Stimulated activated CD8-positive, alpha-beta memory T cell treated with anti-CD3 and anti-CD28 coated beads, Interleukin-4, amount 100 ng/mL, for 48 hours (primary cell): Measurements from ENCODE around the gene CTXND1.
A peak's percentile ranks its signal among the peaks of the same experiment; 100 is the strongest.

Experiments used
- DNase-seq: peaks from one replicate; pipeline ENCODE4 v3.0.0-alpha.2; 2020

Gene CTXND1

GRCh38 chr15:80179025-80179759 is 72.8 kb downstream of the CTXND1 start:
- DNase-seq: no peak

GRCh38 chr15:80177156-80177555 is 74.9 kb downstream of the CTXND1 start:
- DNase-seq: no peak

GRCh38 chr15:80176443-80176842 is 75.6 kb downstream of the CTXND1 start:
- DNase-seq: no peak

- no peak for DNase-seq
Measured at GRCh38 chr15:80175436-80175835, 76.6 kb downstream of the CTXND1 start.

- DNase-seq: no peak
Measured at GRCh38 chr15:80174017-80174746, 77.8 kb downstream of the CTXND1 start.

GRCh38 chr15:80173022-80173759 is 78.8 kb downstream of the CTXND1 start:
- DNase-seq: peak; percentile 84

GRCh38 chr15:80172401-80172800 is 79.6 kb downstream of the CTXND1 start:
- no peak for DNase-seq

- DNase-seq: no peak
Measured at GRCh38 chr15:80171787-80172186, 80.2 kb downstream of the CTXND1 start.

- DNase-seq: no peak
Measured at GRCh38 chr15:80170596-80170995, 81.4 kb downstream of the CTXND1 start.

- no peak for DNase-seq
Measured at GRCh38 chr15:80169768-80170357, 82.2 kb downstream of the CTXND1 start.

GRCh38 chr15:80168421-80168820 is 83.6 kb downstream of the CTXND1 start:
- no peak for DNase-seq

- DNase-seq: no peak
Measured at GRCh38 chr15:80167936-80168335, 84.1 kb downstream of the CTXND1 start.

- no peak for DNase-seq
Measured at GRCh38 chr15:80163897-80164296, 88.1 kb downstream of the CTXND1 start.

GRCh38 chr15:80163217-80163616 is 88.8 kb downstream of the CTXND1 start:
- no peak for DNase-seq

GRCh38 chr15:80162059-80162554 is 89.9 kb downstream of the CTXND1 start:
- DNase-seq: no peak

GRCh38 chr15:80161468-80162016 is 90.5 kb downstream of the CTXND1 start:
- no peak for DNase-seq

GRCh38 chr15:80160570-80161156 is 91.3 kb downstream of the CTXND1 start:
- DNase-seq: peak; percentile 42

GRCh38 chr15:80159811-80160569 is 92.0 kb downstream of the CTXND1 start:
- DNase-seq: no peak

GRCh38 chr15:80159301-80159700 is 92.7 kb downstream of the CTXND1 start:
- DNase-seq: no peak

- no peak for DNase-seq
Measured at GRCh38 chr15:80157215-80157614, 94.8 kb downstream of the CTXND1 start.

- DNase-seq: no peak
Measured at GRCh38 chr15:80156176-80156720, 95.8 kb downstream of the CTXND1 start.
